ENCODE results near the gene CD300LF.

DNA sequence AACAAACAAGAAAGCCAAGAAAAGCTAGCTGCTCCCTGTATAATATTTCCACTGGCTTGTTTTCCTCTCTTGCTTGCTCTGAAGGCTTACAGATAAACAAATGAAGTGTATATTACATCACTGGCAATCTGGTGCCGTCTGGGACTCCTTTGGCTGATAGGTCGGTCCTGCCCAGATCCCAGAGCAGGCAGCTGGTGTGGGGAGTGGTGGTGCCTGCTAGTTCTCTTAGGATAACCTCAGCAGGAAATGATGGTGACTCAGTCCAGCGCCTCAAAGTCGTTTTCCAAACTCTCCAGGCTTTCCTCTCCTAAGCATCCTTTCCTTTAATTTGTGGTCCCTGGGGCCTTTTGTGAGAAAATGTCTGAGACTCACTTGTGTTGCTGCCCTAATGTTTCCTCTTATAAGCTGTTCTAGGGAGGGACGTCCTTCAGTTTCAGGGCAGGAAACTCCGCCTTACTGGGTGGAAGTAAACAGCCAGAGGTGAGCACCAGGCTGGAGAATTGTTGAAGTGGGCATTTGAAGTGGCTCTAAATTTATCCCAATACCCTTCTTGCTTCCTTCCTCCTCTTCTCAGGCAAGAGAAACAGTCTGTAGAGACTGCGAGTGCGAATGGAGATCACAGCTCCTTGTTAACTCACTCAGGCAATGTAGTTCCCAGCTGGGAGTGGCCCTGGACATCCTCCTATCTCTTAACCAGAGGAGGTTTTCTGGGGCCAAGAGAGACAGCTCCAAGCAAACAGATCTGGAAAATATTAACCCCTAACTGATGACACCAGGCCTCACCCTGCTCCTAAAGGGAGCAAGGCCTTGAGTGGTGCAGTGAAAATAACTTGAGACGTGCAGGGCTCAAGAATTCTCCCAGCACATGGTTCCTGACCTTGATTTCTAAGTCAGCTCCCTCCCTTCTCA, 34.9 kb downstream of the CD300LF start:
- TF ChIP-seq, protein P1, sequence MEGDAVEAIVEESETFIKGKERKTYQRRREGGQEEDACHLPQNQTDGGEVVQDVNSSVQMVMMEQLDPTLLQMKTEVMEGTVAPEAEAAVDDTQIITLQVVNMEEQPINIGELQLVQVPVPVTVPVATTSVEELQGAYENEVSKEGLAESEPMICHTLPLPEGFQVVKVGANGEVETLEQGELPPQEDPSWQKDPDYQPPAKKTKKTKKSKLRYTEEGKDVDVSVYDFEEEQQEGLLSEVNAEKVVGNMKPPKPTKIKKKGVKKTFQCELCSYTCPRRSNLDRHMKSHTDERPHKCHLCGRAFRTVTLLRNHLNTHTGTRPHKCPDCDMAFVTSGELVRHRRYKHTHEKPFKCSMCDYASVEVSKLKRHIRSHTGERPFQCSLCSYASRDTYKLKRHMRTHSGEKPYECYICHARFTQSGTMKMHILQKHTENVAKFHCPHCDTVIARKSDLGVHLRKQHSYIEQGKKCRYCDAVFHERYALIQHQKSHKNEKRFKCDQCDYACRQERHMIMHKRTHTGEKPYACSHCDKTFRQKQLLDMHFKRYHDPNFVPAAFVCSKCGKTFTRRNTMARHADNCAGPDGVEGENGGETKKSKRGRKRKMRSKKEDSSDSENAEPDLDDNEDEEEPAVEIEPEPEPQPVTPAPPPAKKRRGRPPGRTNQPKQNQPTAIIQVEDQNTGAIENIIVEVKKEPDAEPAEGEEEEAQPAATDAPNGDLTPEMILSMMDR (IDR thresholded peaks at IDR 0.05; ENCODE audit: insufficient read depth, low read length, poor library complexity, severe bottlenecking) = no peak
- no peak for TF ChIP-seq EZH2phosphoT487 (conservative IDR thresholded peaks at IDR 0.05; ENCODE audit: low read length)

All from SU-DHL-6 (cell line).